CD14-positive monocyte (primary cell): Measurements from ENCODE around the gene PRRT1. TPM values are rescaled to one million over a fixed set of nuclear protein-coding genes. Genes with fewer than 3 reads are reported as not detected.
A peak's percentile ranks its signal among the peaks of the same experiment; 100 is the strongest.
"Not testable (repeated sequence)": the region's sequence is repeated elsewhere in the genome, so short reads cannot be mapped to it uniquely, and the experiment has no call there.

Experiments used
- DNase-seq, 3 donors: peaks; one replicate each; pipeline ENCODE4 v3.0.0-alpha.2; 2011 to 2022
- H2AFZ ChIP-seq: 2 replicates; pipeline ENCODE4 v1.6.0; 2012; ENCODE audit warnings: mild to moderate bottlenecking, low read depth, low read length, inconsistent platforms; ENCODE audit not compliant: insufficient read depth, poor library complexity, severe bottlenecking
- H3K27ac ChIP-seq, 2 donors: 1 replicate in 1 of 2; 2 replicates in 1 of 2; pipeline ENCODE4 v1.5.1; 2012 to 2013; ENCODE audit warnings: low read length in 2 of 2, control low read depth in 1 of 2, inconsistent platforms in 1 of 2, low read depth in 1 of 2, mild to moderate bottlenecking in 1 of 2
- H3K27me3 ChIP-seq, 2 donors: one replicate each; pipeline versions ENCODE4 v1.6.0 to v1.6.1; 2011 to 2013; ENCODE audit warnings: low read length in 2 of 2; ENCODE audit not compliant: control insufficient read depth in 2 of 2, insufficient read depth in 2 of 2
- H3K36me3 ChIP-seq, 2 donors: replicated peaks in 1 of 2; 1 replicate in 1 of 2; 2 replicates in 1 of 2; pipeline versions ENCODE4 v1.5.1 to v1.6.1; 2012 to 2013; ENCODE audit warnings: low read length in 2 of 2, control low read depth in 1 of 2, inconsistent platforms in 1 of 2, mild to moderate bottlenecking in 1 of 2; ENCODE audit not compliant: insufficient read depth in 2 of 2, control insufficient read depth in 1 of 2
- H3K4me1 ChIP-seq, 2 donors: 1 replicate in 1 of 2; 2 replicates in 1 of 2; pipeline versions ENCODE4 v1.5.1 to v1.6.1; 2012 to 2013; ENCODE audit warnings: low read length in 2 of 2, control low read depth in 1 of 2, inconsistent platforms in 1 of 2, mild to moderate bottlenecking in 1 of 2, moderate library complexity in 1 of 2; ENCODE audit not compliant: insufficient read depth in 2 of 2, control insufficient read depth in 1 of 2
- H3K4me2 ChIP-seq: replicated peaks from 2 replicates; pipeline ENCODE3; 2012; ENCODE audit warnings: low read length, moderate library complexity, mild to moderate bottlenecking; ENCODE audit not compliant: poor library complexity, severe bottlenecking; ENCODE audit errors: extremely low read depth
- H3K4me3 ChIP-seq, 3 experiments: fragments of 200-600 bp in 1 of 3; sonication (generic) in 1 of 3; replicated peaks in 1 of 3; 1 replicate in 2 of 3; 2 replicates in 1 of 3; pipeline ENCODE4 v1.5.1; 2011 to 2013; ENCODE audit warnings: low read length in 3 of 3, mild to moderate bottlenecking in 3 of 3, control low read depth in 2 of 3, low read depth in 2 of 3, inconsistent platforms in 1 of 3, moderate library complexity in 1 of 3
- H3K79me2 ChIP-seq: 2 replicates; pipeline ENCODE4 v1.6.0; 2012; ENCODE audit warnings: mild to moderate bottlenecking, control low read depth, inconsistent platforms, low read length, moderate library complexity; ENCODE audit not compliant: insufficient read depth
- H3K9ac ChIP-seq: 2 replicates; pipeline ENCODE4 v1.6.0; 2017; ENCODE audit warnings: low read length, mild to moderate bottlenecking; ENCODE audit not compliant: insufficient read depth, poor library complexity, severe bottlenecking
- H3K9me3 ChIP-seq, 2 donors: replicated peaks in 1 of 2; 1 replicate in 1 of 2; 2 replicates in 1 of 2; pipeline versions ENCODE4 v1.5.1 to v1.6.1; 2012 to 2013; ENCODE audit warnings: low read length in 2 of 2, control low read depth in 1 of 2; ENCODE audit not compliant: control insufficient read depth in 1 of 2, insufficient read depth in 1 of 2
- H4K20me1 ChIP-seq: 2 replicates; pipeline ENCODE4 v1.6.0; 2012; ENCODE audit warnings: mild to moderate bottlenecking, low read length, control low read depth, moderate library complexity; ENCODE audit not compliant: insufficient read depth
- H3K27ac Mint-ChIP-seq, 7 donors: one replicate each; pipeline ENCODE4 v1.8.0; 2020; ENCODE audit warnings: mild to moderate bottlenecking in 7 of 7, mixed read lengths in 7 of 7, moderate library complexity in 6 of 7, inconsistent platforms in 2 of 7
- H3K27me3 Mint-ChIP-seq, 3 donors: one replicate each; pipeline ENCODE4 v1.8.0; 2021 to 2022; ENCODE audit warnings: low read depth in 3 of 3, mild to moderate bottlenecking in 3 of 3, mixed read lengths in 3 of 3, moderate library complexity in 3 of 3, inconsistent platforms in 1 of 3
- H3K36me3 Mint-ChIP-seq, 2 donors: one replicate each; pipeline ENCODE4 v1.8.0; 2020; ENCODE audit warnings: mixed read lengths in 2 of 2, inconsistent platforms in 1 of 2, mild to moderate bottlenecking in 1 of 2
- H3K4me1 Mint-ChIP-seq: one replicate; pipeline ENCODE4 v1.8.0; 2020; ENCODE audit warnings: mild to moderate bottlenecking, mixed read lengths
- H3K4me3 Mint-ChIP-seq, 2 donors: one replicate each; pipeline ENCODE4 v1.8.0; 2020; ENCODE audit warnings: mild to moderate bottlenecking in 2 of 2, mixed read lengths in 2 of 2, moderate library complexity in 1 of 2
- H3K9me3 Mint-ChIP-seq, 7 donors: one replicate each; pipeline ENCODE4 v1.8.0; 2020 to 2022; ENCODE audit warnings: mixed read lengths in 7 of 7, mild to moderate bottlenecking in 6 of 7, moderate library complexity in 6 of 7, inconsistent platforms in 2 of 7
- WGBS: methylation state at CpG from one replicate; pipeline ENCODE4 v1.1.5; 2013; ENCODE audit warnings: missing lambda C conversion rate; ENCODE audit not compliant: insufficient coverage; 5-methylcytosine and 5-hydroxymethylcytosine counted together
- intact Hi-C, 2 donors: fragments of 100-400 bp; cut with micrococcal nuclease; formaldehyde crosslinking; loops; one replicate each; pipeline versions ENCODE4 v1.15.0 to v1.15.1; 2023
- polyA plus RNA-seq, 3 donors: library from polyadenylated mRNA; depleted of rRNA in 1 of 3; unstranded in 2 of 3; stranded (reverse) in 1 of 3; fragments of 300-500 nt in 2 of 3; fragments of >200 nt in 1 of 3; fragmentation: Illumina TruSeq in 2 of 3; gene quantifications; 1 replicate in 2 of 3; 2 replicates in 1 of 3; pipeline ENCODE4 v1.2.3, GENCODE V29; 2012 to 2021
- TF ChIP-seq, protein P1 (sequence below): fragments of 200-600 bp; IDR thresholded peaks from one replicate; pipeline ENCODE4 v1.8.0; 2022; ENCODE audit warnings: antibody characterized with exemption, mild to moderate bottlenecking

PRRT1 gene
- polyA plus RNA-seq, 3 donors = not detected

DNA sequence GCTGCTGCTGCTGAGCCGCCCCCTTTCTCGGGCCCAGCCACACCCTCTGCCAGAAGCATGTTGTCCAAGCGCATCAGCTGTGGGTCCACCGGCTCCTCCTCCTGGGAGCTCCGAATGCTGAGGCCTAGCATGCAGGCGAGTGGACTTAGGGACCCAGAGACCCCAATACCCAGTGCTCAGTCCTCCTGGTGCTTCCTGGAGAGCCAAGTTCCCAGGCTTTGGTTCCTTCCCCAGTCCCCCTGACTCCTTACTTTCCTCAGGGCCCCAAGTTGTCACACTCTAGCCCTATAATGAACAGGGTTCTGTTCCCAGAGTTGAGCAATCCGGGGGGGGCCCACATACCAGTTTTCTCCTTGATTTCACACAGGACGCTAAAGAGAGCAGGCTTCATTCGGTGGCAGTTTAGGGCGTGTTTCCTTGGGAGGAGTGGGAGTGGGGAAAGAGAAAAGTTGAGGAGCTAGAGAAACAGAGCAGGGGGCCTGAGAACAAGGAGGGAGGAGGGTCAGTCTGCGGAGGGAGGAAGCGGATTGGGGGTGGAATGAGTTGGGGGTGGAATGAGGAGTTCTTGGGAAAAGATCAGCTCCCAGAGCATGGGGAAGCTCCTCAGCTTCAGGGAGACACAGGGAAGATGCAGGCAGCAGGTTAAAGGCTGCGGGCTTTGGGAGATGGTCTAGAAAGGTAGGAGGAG, 36.8 kb upstream of the PRRT1 start:
- Mint-ChIP-seq H3K9me3 (no peaks in the 10 kb centered on the region), H3K27ac (peak overlapping the region; percentile 85 to 97 (median 93)), H3K27me3 (peaks cover 0 to 2% (median 1%) of the 10 kb centered on the region in 3 donors), H3K4me3 (peak overlapping the region; percentile 94 to 98), H3K36me3 (peaks cover 48 to 61% of the 10 kb centered on the region in 2 donors), H3K4me1 (peaks cover 61% of the 10 kb centered on the region)
- H3K4me2 ChIP-seq = peak overlapping the region; percentile 100
- H3K79me2 ChIP-seq = peaks cover 82% of the 10 kb centered on the region
- DNase-seq = no peak
- peak overlapping the region; percentile 74 to 98 (median 81) for H3K4me3 ChIP-seq
- 22% methylated on average over 7 of the region's 13 CpGs for WGBS
- H3K9me3 ChIP-seq = no peaks in the 10 kb centered on the region
- H3K27me3 ChIP-seq = no peaks in the 10 kb centered on the region
- TF ChIP-seq, protein P1, sequence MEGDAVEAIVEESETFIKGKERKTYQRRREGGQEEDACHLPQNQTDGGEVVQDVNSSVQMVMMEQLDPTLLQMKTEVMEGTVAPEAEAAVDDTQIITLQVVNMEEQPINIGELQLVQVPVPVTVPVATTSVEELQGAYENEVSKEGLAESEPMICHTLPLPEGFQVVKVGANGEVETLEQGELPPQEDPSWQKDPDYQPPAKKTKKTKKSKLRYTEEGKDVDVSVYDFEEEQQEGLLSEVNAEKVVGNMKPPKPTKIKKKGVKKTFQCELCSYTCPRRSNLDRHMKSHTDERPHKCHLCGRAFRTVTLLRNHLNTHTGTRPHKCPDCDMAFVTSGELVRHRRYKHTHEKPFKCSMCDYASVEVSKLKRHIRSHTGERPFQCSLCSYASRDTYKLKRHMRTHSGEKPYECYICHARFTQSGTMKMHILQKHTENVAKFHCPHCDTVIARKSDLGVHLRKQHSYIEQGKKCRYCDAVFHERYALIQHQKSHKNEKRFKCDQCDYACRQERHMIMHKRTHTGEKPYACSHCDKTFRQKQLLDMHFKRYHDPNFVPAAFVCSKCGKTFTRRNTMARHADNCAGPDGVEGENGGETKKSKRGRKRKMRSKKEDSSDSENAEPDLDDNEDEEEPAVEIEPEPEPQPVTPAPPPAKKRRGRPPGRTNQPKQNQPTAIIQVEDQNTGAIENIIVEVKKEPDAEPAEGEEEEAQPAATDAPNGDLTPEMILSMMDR = no peak
- intact Hi-C loops = no loop called here
- H3K27ac ChIP-seq = peak overlapping the region; percentile 89 to 95
- peaks cover 34 to 47% of the 10 kb centered on the region in 2 donors for H3K36me3 ChIP-seq
- peak overlapping the region; percentile 84 for H3K9ac ChIP-seq
- peaks cover 56 to 64% of the 10 kb centered on the region in 2 donors for H3K4me1 ChIP-seq
- peaks cover 7% of the 10 kb centered on the region for H4K20me1 ChIP-seq
- H2AFZ ChIP-seq = no peak overlapping the region

DNA sequence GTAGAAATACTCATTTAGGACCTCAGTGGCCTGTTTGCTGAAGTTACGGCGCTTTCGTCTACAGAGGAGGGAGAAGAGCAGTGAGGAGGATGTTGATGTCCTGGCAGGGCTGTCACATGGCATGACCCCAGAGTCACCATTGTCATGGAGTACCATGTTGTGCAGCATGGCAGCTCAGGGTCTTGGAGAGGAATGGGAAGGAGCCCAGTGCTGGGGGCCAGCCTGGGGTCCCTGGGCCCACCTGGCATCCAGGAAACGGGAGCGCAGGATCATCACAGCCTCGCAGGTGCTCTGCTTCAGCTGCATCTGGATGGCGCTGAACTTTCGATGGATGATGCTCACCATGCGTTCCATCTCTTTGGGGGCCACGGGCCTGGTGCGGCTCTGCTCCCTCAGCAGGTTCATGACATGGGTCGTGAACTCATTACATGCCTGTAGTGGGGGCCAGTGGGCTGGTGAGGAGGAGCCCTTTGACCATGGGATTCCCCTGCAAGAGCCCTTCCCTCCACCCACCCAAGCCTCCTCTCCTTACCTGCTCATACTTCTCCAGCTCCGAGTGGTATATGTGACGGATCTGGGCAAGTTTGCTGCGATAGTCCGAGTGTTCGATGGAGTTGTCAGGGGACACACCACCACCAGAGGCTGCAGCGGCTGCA, 36.1 kb upstream of the PRRT1 start:
- WGBS = 92% methylated on average over 8 of the region's 18 CpGs
- Histone ChIP-seq H3K36me3 (peaks cover 40 to 54% of the 10 kb centered on the region in 2 donors), H3K4me2 (peak overlapping the region; percentile 100), H3K4me3 (peak overlapping the region in 1 of 3 experiments; percentile 98), H3K27ac (peak overlapping the region in 1 of 2 donors; percentile 95), H3K4me1 (peaks cover 51 to 58% of the 10 kb centered on the region in 2 donors), H3K9ac (peak overlapping the region; percentile 84), H3K79me2 (peaks cover 80% of the 10 kb centered on the region)
- H3K36me3 Mint-ChIP-seq = peaks cover 53 to 66% of the 10 kb centered on the region in 2 donors
- H3K27me3 ChIP-seq, intact Hi-C loops, H3K9me3 Mint-ChIP-seq, DNase-seq, H3K27me3 Mint-ChIP-seq, H4K20me1 ChIP-seq, H2AFZ ChIP-seq, H3K9me3 ChIP-seq: not testable (repeated sequence)
- peak overlapping the region; percentile 52 to 71 for H3K4me3 Mint-ChIP-seq
- H3K4me1 Mint-ChIP-seq = peaks cover 58% of the 10 kb centered on the region
- peak overlapping the region; percentile 61 to 95 (median 90) for H3K27ac Mint-ChIP-seq
